Measurements from ENCODE around the gene C22orf15. TPM values are rescaled to one million over a fixed set of nuclear protein-coding genes. Genes with fewer than 3 reads are reported as not detected.

Gene C22orf15
- total RNA-seq, 1 donor from 2014 or later: not detected

DNA sequence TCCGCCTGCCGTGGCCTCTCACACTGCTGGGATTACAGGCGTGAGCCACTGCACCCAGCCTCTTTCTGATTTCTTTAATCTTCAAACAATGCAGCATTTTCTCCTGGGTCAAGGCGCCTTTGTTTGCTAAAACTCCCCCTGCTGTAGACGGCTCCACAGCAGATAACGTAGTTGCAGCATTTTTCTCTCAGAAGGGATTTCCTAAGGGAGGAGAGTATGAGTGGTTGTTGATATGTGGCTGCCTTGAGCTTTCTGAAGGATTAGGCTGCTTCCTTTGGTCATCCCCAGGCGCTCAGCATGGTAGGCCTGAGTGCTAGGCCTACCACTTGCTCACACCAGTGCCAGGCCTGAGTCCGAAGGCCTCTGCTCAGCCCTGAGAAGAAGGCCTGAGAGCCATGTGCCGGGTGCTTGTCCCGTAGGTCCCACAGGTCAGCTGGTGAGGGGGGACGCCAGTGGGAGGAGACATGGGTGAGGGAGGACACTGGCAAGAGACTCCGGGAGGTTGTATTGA, 42.0 kb downstream of the C22orf15 start:
- Histone ChIP-seq H3K27ac (no peak overlapping the region), H3K9me3 (no peaks in the 10 kb centered on the region), H3K4me1 (no peaks in the 10 kb centered on the region), H3K27me3 (no peaks in the 10 kb centered on the region), H3K4me3 (no peak overlapping the region), H3K36me3 (peaks cover 63 to 78% of the 10 kb centered on the region in 2 donors)
- intact Hi-C loops (cut with DNase I): no loop called here
- no peak for TF ChIP-seq CTCF (IDR thresholded peaks at IDR 0.05)
- no peak for DNase-seq (ENCODE audit: low spot score in 2 of 2)

GRCh38 chr22:23806837-23807236, 44.0 kb downstream of the C22orf15 start:
- Histone ChIP-seq H3K4me1 (no peaks in the 10 kb centered on the region), H3K9me3 (no peaks in the 10 kb centered on the region), H3K27me3 (no peaks in the 10 kb centered on the region), H3K4me3 (no peak overlapping the region), H3K36me3 (peaks cover 49 to 68% of the 10 kb centered on the region in 2 donors), H3K27ac (no peak overlapping the region)
- DNase-seq (ENCODE audit: low spot score in 2 of 2): no peak
- no peak for TF ChIP-seq CTCF (IDR thresholded peaks at IDR 0.05)
- intact Hi-C loops (cut with DNase I): no loop called here

- H3K9me3 ChIP-seq: no peaks in the 10 kb centered on the region
- no peak for DNase-seq (ENCODE audit: low spot score in 2 of 2)
- no peaks in the 10 kb centered on the region for H3K27me3 ChIP-seq
- no peaks in the 10 kb centered on the region for H3K4me1 ChIP-seq
- TF ChIP-seq CTCF (IDR thresholded peaks at IDR 0.05): no peak
- intact Hi-C loops (cut with DNase I): no loop called here
- H3K36me3 ChIP-seq: peaks cover 21 to 46% of the 10 kb centered on the region in 2 donors
- H3K27ac ChIP-seq: no peak overlapping the region
- H3K4me3 ChIP-seq: no peak overlapping the region
Measured at GRCh38 chr22:23812378-23812777, 49.6 kb downstream of the C22orf15 start.

Other genes starting within 250 kb of the C22orf15 start
- not detected for gene IGLL1, start 182.7 kb upstream of the C22orf15 start, total RNA-seq
- gene DRICH1, start 130.7 kb upstream of the C22orf15 start, total RNA-seq: not detected
- not detected for gene RGL4, start 72.0 kb upstream of the C22orf15 start, total RNA-seq
- 5.2 TPM for gene ZNF70, start 11.9 kb upstream of the C22orf15 start, total RNA-seq
- gene VPREB3, start 8.6 kb upstream of the C22orf15 start, total RNA-seq: not detected
- 2.0 TPM for gene CHCHD10, start 5.0 kb downstream of the C22orf15 start, total RNA-seq
- gene MMP11, start 9.9 kb downstream of the C22orf15 start, total RNA-seq: 7.6 TPM
- gene SMARCB1, start 24.0 kb downstream of the C22orf15 start, total RNA-seq: 22.1 TPM
- 7.5 TPM for gene DERL3, start 76.0 kb downstream of the C22orf15 start, total RNA-seq
- gene SLC2A11, start 94.9 kb downstream of the C22orf15 start, total RNA-seq: not detected
- gene MIF, start 131.4 kb downstream of the C22orf15 start, total RNA-seq: 527 TPM
- gene GSTT2B, start 198.2 kb downstream of the C22orf15 start, total RNA-seq: not detected
- gene DDTL, start 203.9 kb downstream of the C22orf15 start, total RNA-seq: not detected
- 275 TPM for gene DDT, start 211.5 kb downstream of the C22orf15 start, total RNA-seq
- gene GSTT2, start 217.1 kb downstream of the C22orf15 start, total RNA-seq: not detected
- not detected for gene GSTT4, start 242.5 kb downstream of the C22orf15 start, total RNA-seq
- gene CABIN1, start 248.3 kb downstream of the C22orf15 start, total RNA-seq: 113 TPM

Measured in ascending aorta (tissue), 2 donors.